Measurements from ENCODE around the gene ANO7.

DNA sequence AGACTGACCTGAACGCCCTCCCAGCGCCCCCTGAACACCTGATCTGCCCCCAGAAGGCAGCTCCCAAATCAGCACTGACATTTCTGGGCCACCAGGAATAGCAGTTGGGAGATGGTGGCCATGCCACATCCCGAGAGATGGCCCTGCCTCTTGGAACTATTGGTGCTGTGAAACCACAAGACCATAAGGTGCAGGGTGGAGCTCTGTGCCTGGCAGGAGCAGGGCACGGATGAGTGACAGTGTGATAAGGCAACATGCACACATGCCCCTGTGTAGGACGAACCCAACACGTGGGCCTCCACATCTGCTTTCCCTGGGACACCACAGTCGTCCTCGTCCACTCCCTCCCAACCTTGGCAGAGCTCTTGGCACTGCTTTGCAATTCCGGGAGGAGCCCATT lies 26.9 kb downstream of the ANO7 start:
- TF ChIP-seq, protein P1, sequence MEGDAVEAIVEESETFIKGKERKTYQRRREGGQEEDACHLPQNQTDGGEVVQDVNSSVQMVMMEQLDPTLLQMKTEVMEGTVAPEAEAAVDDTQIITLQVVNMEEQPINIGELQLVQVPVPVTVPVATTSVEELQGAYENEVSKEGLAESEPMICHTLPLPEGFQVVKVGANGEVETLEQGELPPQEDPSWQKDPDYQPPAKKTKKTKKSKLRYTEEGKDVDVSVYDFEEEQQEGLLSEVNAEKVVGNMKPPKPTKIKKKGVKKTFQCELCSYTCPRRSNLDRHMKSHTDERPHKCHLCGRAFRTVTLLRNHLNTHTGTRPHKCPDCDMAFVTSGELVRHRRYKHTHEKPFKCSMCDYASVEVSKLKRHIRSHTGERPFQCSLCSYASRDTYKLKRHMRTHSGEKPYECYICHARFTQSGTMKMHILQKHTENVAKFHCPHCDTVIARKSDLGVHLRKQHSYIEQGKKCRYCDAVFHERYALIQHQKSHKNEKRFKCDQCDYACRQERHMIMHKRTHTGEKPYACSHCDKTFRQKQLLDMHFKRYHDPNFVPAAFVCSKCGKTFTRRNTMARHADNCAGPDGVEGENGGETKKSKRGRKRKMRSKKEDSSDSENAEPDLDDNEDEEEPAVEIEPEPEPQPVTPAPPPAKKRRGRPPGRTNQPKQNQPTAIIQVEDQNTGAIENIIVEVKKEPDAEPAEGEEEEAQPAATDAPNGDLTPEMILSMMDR (IDR thresholded peaks at IDR 0.05), result no peak
- TF ChIP-seq POLR2AphosphoS5 (IDR thresholded peaks at IDR 0.05), result no peak
